Measurements from ENCODE around the gene PSME2. TPM values are rescaled to one million over a fixed set of nuclear protein-coding genes. Genes with fewer than 3 reads are reported as not detected.

Gene PSME2
- total and polyA plus RNA-seq, 2 donors (not counting 1 experiment from before 2014, with no cell fraction given) = 132 to 148 TPM

GRCh38 chr14:24160850-24161804 is 14.7 kb upstream of the PSME2 start, which contains the start of gene IRF9:
IRF9 (plus strand) TSS chr14:24161265; CDS start chr14:24162145, 880 bp downstream.
- Histone ChIP-seq H3K4me3 (replicated peaks in 1 of 4; ENCODE audit: control extremely low read depth in 1 of 4, insufficient read depth in 1 of 4, low read depth in 3 of 4, low read length in 4 of 4) (peak within 1 kb of the TSS; percentile 68 to 100 (median 85)), H3K27ac (ENCODE audit: insufficient read depth, low read length) (peak within 1 kb of the TSS; percentile 91), H3K9me3 (ENCODE audit: control insufficient read depth, insufficient read depth, low read depth, low read length) (no peaks in the 10 kb centered on the region), H3K27me3 (ENCODE audit: control insufficient read depth, insufficient read depth, low read length) (no peaks in the 10 kb centered on the region), H4K20me1 (ENCODE audit: control insufficient read depth, extremely low read depth, insufficient read depth, low read length) (no peaks in the 10 kb centered on the region), H3K79me2 (ENCODE audit: control insufficient read depth, insufficient read depth, low read length) (peaks cover 19% of the 10 kb centered on the region), H3K36me3 (ENCODE audit: control insufficient read depth, insufficient read depth, low read length) (peaks cover 42% of the 10 kb centered on the region), H2AFZ (ENCODE audit: low read length) (no peak within 1 kb of the TSS), H3K4me1 (ENCODE audit: control insufficient read depth, extremely low read depth, insufficient read depth, low read length) (peaks cover 10% of the 10 kb centered on the region), H3K9ac (ENCODE audit: insufficient read depth, low read length) (peak within 1 kb of the TSS; percentile 67), H3K4me2 (ENCODE audit: extremely low read depth, insufficient read depth, low read length) (peak within 1 kb of the TSS; percentile 89)
- DNase-seq (ENCODE audit: low read depth in 2 of 2) = peak; percentile 87 to 94
- TF ChIP-seq EZH2 (IDR thresholded peaks at IDR 0.05; ENCODE audit: low read length, missing control alignments) = no peak
- TF ChIP-seq, protein P1, sequence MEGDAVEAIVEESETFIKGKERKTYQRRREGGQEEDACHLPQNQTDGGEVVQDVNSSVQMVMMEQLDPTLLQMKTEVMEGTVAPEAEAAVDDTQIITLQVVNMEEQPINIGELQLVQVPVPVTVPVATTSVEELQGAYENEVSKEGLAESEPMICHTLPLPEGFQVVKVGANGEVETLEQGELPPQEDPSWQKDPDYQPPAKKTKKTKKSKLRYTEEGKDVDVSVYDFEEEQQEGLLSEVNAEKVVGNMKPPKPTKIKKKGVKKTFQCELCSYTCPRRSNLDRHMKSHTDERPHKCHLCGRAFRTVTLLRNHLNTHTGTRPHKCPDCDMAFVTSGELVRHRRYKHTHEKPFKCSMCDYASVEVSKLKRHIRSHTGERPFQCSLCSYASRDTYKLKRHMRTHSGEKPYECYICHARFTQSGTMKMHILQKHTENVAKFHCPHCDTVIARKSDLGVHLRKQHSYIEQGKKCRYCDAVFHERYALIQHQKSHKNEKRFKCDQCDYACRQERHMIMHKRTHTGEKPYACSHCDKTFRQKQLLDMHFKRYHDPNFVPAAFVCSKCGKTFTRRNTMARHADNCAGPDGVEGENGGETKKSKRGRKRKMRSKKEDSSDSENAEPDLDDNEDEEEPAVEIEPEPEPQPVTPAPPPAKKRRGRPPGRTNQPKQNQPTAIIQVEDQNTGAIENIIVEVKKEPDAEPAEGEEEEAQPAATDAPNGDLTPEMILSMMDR (conservative IDR thresholded peaks at IDR 0.05 in 1 of 2, IDR thresholded peaks at IDR 0.05 in 1 of 2; ENCODE audit: low read depth in 1 of 2, low read length in 2 of 2) = peak; percentile 75 to 94

DNA sequence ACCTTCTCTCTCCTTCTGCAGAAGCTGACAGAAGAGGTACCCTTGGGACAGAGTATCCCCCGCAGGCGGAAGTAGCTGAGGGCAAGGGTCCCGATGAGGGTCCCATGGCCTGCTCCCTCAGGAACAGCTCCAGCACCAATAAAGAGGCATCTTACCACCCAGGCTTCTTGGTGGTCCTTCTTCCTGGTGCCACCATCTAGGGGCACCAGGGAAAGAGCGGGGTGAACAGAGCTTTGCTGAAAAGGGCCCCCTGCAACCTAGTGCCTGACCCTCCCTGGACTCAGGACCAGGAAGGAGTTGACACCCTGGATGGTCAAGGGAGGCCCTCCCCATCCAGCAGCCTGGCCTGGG is 14.1 kb upstream of the PSME2 start:
- Histone ChIP-seq H3K9me3 (ENCODE audit: control insufficient read depth, insufficient read depth, low read depth, low read length) (no peaks in the 10 kb centered on the region), H3K27me3 (ENCODE audit: control insufficient read depth, insufficient read depth, low read length) (no peaks in the 10 kb centered on the region), H3K79me2 (ENCODE audit: control insufficient read depth, insufficient read depth, low read length) (peaks cover 19% of the 10 kb centered on the region), H4K20me1 (ENCODE audit: control insufficient read depth, extremely low read depth, insufficient read depth, low read length) (no peaks in the 10 kb centered on the region), H3K4me3 (replicated peaks in 1 of 4; ENCODE audit: control extremely low read depth in 1 of 4, insufficient read depth in 1 of 4, low read depth in 3 of 4, low read length in 4 of 4) (no peak overlapping the region), H2AFZ (ENCODE audit: low read length) (no peak overlapping the region), H3K9ac (ENCODE audit: insufficient read depth, low read length) (no peak overlapping the region), H3K4me1 (ENCODE audit: control insufficient read depth, extremely low read depth, insufficient read depth, low read length) (peaks cover 10% of the 10 kb centered on the region), H3K27ac (ENCODE audit: insufficient read depth, low read length) (peak overlapping the region; percentile 91), H3K36me3 (ENCODE audit: control insufficient read depth, insufficient read depth, low read length) (peaks cover 40% of the 10 kb centered on the region), H3K4me2 (ENCODE audit: extremely low read depth, insufficient read depth, low read length) (no peak overlapping the region)
- TF ChIP-seq, protein P1 (conservative IDR thresholded peaks at IDR 0.05 in 1 of 2, IDR thresholded peaks at IDR 0.05 in 1 of 2; ENCODE audit: low read depth in 1 of 2, low read length in 2 of 2) = no peak
- TF ChIP-seq EZH2 (IDR thresholded peaks at IDR 0.05; ENCODE audit: low read length, missing control alignments) = no peak
- DNase-seq (ENCODE audit: low read depth in 2 of 2) = no peak

DNA sequence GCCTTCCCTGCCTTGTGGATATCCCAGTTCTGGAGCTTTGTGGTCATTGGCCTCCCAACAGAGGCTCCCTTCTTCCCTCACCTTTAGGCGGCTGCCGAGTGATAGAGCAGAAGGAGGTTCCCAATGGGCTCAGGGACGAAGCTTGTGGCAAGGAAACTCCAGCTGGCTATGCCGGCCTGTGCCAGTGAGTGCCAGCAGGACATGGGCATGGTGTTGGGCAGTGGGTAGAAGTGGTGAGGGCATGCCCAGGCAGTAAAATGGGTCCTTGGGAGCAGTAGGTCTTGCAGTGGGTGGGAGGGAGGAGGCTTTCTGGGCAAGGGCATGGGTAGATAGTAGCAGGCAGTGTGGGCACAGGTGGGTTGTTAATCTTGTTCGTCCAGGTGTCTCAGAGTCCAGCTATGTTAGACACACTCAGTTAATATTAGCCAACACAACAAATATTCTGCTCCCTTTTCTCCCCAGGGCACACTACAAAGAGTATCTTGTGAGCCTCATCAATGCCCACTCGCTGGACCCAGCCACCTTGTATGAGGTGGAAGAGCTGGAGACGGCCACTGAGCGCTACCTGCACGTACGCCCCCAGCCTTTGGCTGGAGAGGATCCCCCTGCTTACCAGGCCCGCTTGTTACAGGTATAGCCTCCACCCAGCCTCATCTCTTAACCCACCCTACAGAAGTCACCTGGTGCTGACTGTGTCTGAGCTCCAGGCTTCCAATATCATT is 13.5 kb upstream of the PSME2 start:
- H3K36me3 ChIP-seq (ENCODE audit: control insufficient read depth, insufficient read depth, low read length) = peaks cover 36% of the 10 kb centered on the region

More for the DNA sequence above, 13.5 kb upstream of the PSME2 start:
- no peaks in the 10 kb centered on the region for H4K20me1 ChIP-seq (ENCODE audit: control insufficient read depth, extremely low read depth, insufficient read depth, low read length)
- no peak overlapping the region for H3K27ac ChIP-seq (ENCODE audit: insufficient read depth, low read length)
- no peak for DNase-seq (ENCODE audit: low read depth in 2 of 2)
- H3K4me2 ChIP-seq (ENCODE audit: extremely low read depth, insufficient read depth, low read length) = no peak overlapping the region
- H3K9ac ChIP-seq (ENCODE audit: insufficient read depth, low read length) = no peak overlapping the region
- H3K9me3 ChIP-seq (ENCODE audit: control insufficient read depth, insufficient read depth, low read depth, low read length) = no peaks in the 10 kb centered on the region
- H3K4me3 ChIP-seq (replicated peaks in 1 of 4; ENCODE audit: control extremely low read depth in 1 of 4, insufficient read depth in 1 of 4, low read depth in 3 of 4, low read length in 4 of 4) = no peak overlapping the region
- peaks cover 19% of the 10 kb centered on the region for H3K79me2 ChIP-seq (ENCODE audit: control insufficient read depth, insufficient read depth, low read length)
- no peaks in the 10 kb centered on the region for H3K27me3 ChIP-seq (ENCODE audit: control insufficient read depth, insufficient read depth, low read length)
- H2AFZ ChIP-seq (ENCODE audit: low read length) = no peak overlapping the region
- peaks cover 10% of the 10 kb centered on the region for H3K4me1 ChIP-seq (ENCODE audit: control insufficient read depth, extremely low read depth, insufficient read depth, low read length)
- no peak for TF ChIP-seq EZH2 (IDR thresholded peaks at IDR 0.05; ENCODE audit: low read length, missing control alignments)
- TF ChIP-seq, protein P1 (conservative IDR thresholded peaks at IDR 0.05 in 1 of 2, IDR thresholded peaks at IDR 0.05 in 1 of 2; ENCODE audit: low read depth in 1 of 2, low read length in 2 of 2) = no peak

Measured in fibroblast of lung (primary cell).